Upper lobe of right lung (tissue), 1 donor: ENCODE data around the gene IPO9. TPM values are rescaled to one million over a fixed set of nuclear protein-coding genes. Genes with fewer than 3 reads are reported as not detected.

Experiments used
- ATAC-seq: fragments of 200-7000 bp; cut with Tn5 transposase; one replicate; pipeline ENCODE4 v1.9.1; 2020; ENCODE audit warnings: mild to moderate bottlenecking, moderate library complexity
- DNase-seq: peaks from one replicate; pipeline ENCODE4 v3.0.0-alpha.2; 2020
- H3K27ac ChIP-seq: fragments of 200-600 bp; one replicate; pipeline ENCODE4 v1.8.0; 2022
- H3K27me3 ChIP-seq: fragments of 200-600 bp; one replicate; pipeline ENCODE4 v1.8.0; 2022; ENCODE audit warnings: mild to moderate bottlenecking
- H3K36me3 ChIP-seq: fragments of 200-600 bp; one replicate; pipeline ENCODE4 v1.8.0; 2022
- H3K4me1 ChIP-seq: fragments of 200-600 bp; one replicate; pipeline ENCODE4 v1.8.0; 2022
- H3K4me3 ChIP-seq: fragments of 200-600 bp; one replicate; pipeline ENCODE4 v1.8.0; 2022; ENCODE audit warnings: mild to moderate bottlenecking
- H3K9me3 ChIP-seq: fragments of 200-600 bp; one replicate; pipeline ENCODE4 v1.8.0; 2022
- CTCF ChIP-seq: fragments of 200-600 bp; IDR thresholded peaks from one replicate; pipeline ENCODE4 v1.8.0; 2022; ENCODE audit warnings: antibody characterized with exemption
- intact Hi-C: fragments of 100-400 bp; cut with DNase I; formaldehyde crosslinking; loops from one replicate; pipeline ENCODE4 v1.11.0; 2022
- microRNA-seq: library from miRNA; unstranded; fragments of <30 nt; microRNA quantifications from one replicate; pipeline ENCODE4 v1.2.0, GENCODE V29; 2020; ENCODE audit warnings: borderline microRNAs expressed
- total RNA-seq: library from RNA; stranded (reverse); fragmentation: NEBNext Ultra II Directional; extraction: Animal tissue kit (Norgen Biotek cat#: 25700); gene quantifications from one replicate; pipeline ENCODE4 v1.2.1, GENCODE V29; 2021
- donor health status: DM: no; HTN: yes; CAD: no; lungs with severe emphysema.

IPO9 gene
- total RNA-seq, 1 donor from 2014 or later: 44.5 TPM

GRCh38 chr1:201925301-201925567 lies 96.3 kb downstream of the IPO9 start:
- H3K4me1 ChIP-seq: no peaks in the 10 kb centered on the region
- H3K9me3 ChIP-seq: no peaks in the 10 kb centered on the region
- H3K36me3 ChIP-seq: no peaks in the 10 kb centered on the region
- TF ChIP-seq CTCF: no peak
- H3K4me3 ChIP-seq: no peak overlapping the region
- H3K27me3 ChIP-seq: no peaks in the 10 kb centered on the region
- H3K27ac ChIP-seq: no peak overlapping the region
- intact Hi-C loops: no loop called here
- ATAC-seq (no peak), DNase-seq (no peak)

- intact Hi-C loops: no loop called here
- Histone ChIP-seq H3K27ac (no peak overlapping the region), H3K9me3 (no peaks in the 10 kb centered on the region), H3K4me1 (no peaks in the 10 kb centered on the region), H3K36me3 (no peaks in the 10 kb centered on the region), H3K4me3 (no peak overlapping the region), H3K27me3 (no peaks in the 10 kb centered on the region)
- DNase-seq (no peak), ATAC-seq (no peak)
- TF ChIP-seq CTCF: no peak
These were observed 97.2 kb downstream of the IPO9 start for GRCh38 chr1:201925981-201926645.

GRCh38 chr1:201928266-201928665 lies 99.3 kb downstream of the IPO9 start:
- no peak overlapping the region for H3K4me3 ChIP-seq
- ATAC-seq (no peak), DNase-seq (no peak)
- intact Hi-C loops: no loop called here
- no peak overlapping the region for H3K27ac ChIP-seq
- no peaks in the 10 kb centered on the region for H3K36me3 ChIP-seq
- H3K27me3 ChIP-seq: no peaks in the 10 kb centered on the region
- no peak for TF ChIP-seq CTCF
- H3K4me1 ChIP-seq: no peaks in the 10 kb centered on the region
- H3K9me3 ChIP-seq: no peaks in the 10 kb centered on the region

GRCh38 chr1:201930137-201930536 lies 101.2 kb downstream of the IPO9 start:
- intact Hi-C loops: no loop called here
- Histone ChIP-seq H3K4me1 (no peaks in the 10 kb centered on the region), H3K36me3 (no peaks in the 10 kb centered on the region), H3K27ac (no peak overlapping the region), H3K27me3 (no peaks in the 10 kb centered on the region), H3K9me3 (no peaks in the 10 kb centered on the region), H3K4me3 (no peak overlapping the region)
- TF ChIP-seq CTCF: no peak
- no peak for ATAC-seq
- no peak for DNase-seq

- H3K4me1 ChIP-seq: no peaks in the 10 kb centered on the region
- ATAC-seq: no peak
- intact Hi-C loops: no loop called here
These were observed 101.8 kb downstream of the IPO9 start for GRCh38 chr1:201930803-201931202.

More at GRCh38 chr1:201930803-201931202, 101.8 kb downstream of the IPO9 start:
- no peak for DNase-seq
- Histone ChIP-seq H3K27ac (no peak overlapping the region), H3K36me3 (no peaks in the 10 kb centered on the region), H3K4me3 (no peak overlapping the region), H3K27me3 (no peaks in the 10 kb centered on the region), H3K9me3 (no peaks in the 10 kb centered on the region)
- no peak for TF ChIP-seq CTCF

Small RNA genes lying within 50 kb of the gene (microRNA-seq; reads per million reads assigned to microRNA genes)
- gene MIR1231 (not detected), gene MIR6739 (not detected)

Other genes starting within 250 kb of the IPO9 start
- 8.6 TPM for gene SHISA4, start 59.7 kb downstream of the IPO9 start, total RNA-seq
- 38.3 TPM for gene LMOD1, start 117.4 kb downstream of the IPO9 start, total RNA-seq
- gene TIMM17A, start 126.3 kb downstream of the IPO9 start, total RNA-seq: 33.9 TPM
- gene RNPEP, start 153.5 kb downstream of the IPO9 start, total RNA-seq: 61.7 TPM
- gene ELF3, start 181.4 kb downstream of the IPO9 start, total RNA-seq: 62.9 TPM